ENCODE data around the gene AZI2.

- TF ChIP-seq GATA2 (IDR thresholded peaks at IDR 0.05; ENCODE audit: low read depth, low read length) (no peak), GATA3 (IDR thresholded peaks at IDR 0.05; ENCODE audit: low read depth, low read length) (no peak)
Measured at GRCh38 chr3:28316226-28316625, 32.4 kb downstream of the AZI2 start.
